CD4-positive, alpha-beta T cell (primary cell): Measurements from ENCODE around the gene POR. TPM values are rescaled to one million over a fixed set of nuclear protein-coding genes. Genes with fewer than 3 reads are reported as not detected.

Experiments
- ATAC-seq: fragments of 200-7000 bp; cut with Tn5 transposase; one replicate; pipeline ENCODE4 v1.10.0; 2022; ENCODE audit warnings: mild to moderate bottlenecking; ENCODE audit not compliant: poor library complexity
- CTCF ChIA-PET: fragments of 350-600 bp; sonication (Branson Sonifier 250); formaldehyde crosslinking; loops from one replicate; lab custom pipeline; 2021; ENCODE audit warnings: antibody characterized with exemption, inconsistent platforms; lab: Charles Lee
- POLR2A ChIA-PET: fragments of 350-600 bp; sonication (Branson Sonifier 250); formaldehyde crosslinking; loops from one replicate; lab custom pipeline; 2021; ENCODE audit warnings: antibody characterized with exemption, inconsistent platforms; lab: Charles Lee
- DNase-seq, 14 experiments: peaks; one replicate each; pipeline ENCODE4 v3.0.0-alpha.2; 2013 to 2020; ENCODE audit warnings: mixed read lengths in 2 of 14
- H3K27ac ChIP-seq, 2 donors: one replicate each; pipeline versions ENCODE4 v1.5.1 to v1.7.0; 2013; ENCODE audit warnings: low read length in 2 of 2, low read depth in 1 of 2, mild to moderate bottlenecking in 1 of 2
- H3K27me3 ChIP-seq, 2 experiments: 1 replicate in 1 of 2; 2 replicates in 1 of 2; pipeline versions ENCODE4 v1.6.1 to v1.7.0; 2013; ENCODE audit warnings: low read length in 2 of 2, control low read depth in 1 of 2, mild to moderate bottlenecking in 1 of 2, moderate library complexity in 1 of 2; ENCODE audit not compliant: insufficient read depth in 2 of 2, control insufficient read depth in 1 of 2
- H3K36me3 ChIP-seq: one replicate; pipeline ENCODE4 v1.6.1; 2013; ENCODE audit warnings: low read length, control low read depth; ENCODE audit not compliant: insufficient read depth
- H3K4me1 ChIP-seq: one replicate; pipeline ENCODE4 v1.6.1; 2013; ENCODE audit warnings: low read length, control low read depth; ENCODE audit not compliant: insufficient read depth
- H3K4me3 ChIP-seq: one replicate; pipeline ENCODE4 v1.5.1; 2013; ENCODE audit warnings: mild to moderate bottlenecking, low read length, moderate library complexity
- H3K9me3 ChIP-seq, 2 experiments: 1 replicate in 1 of 2; 2 replicates in 1 of 2; pipeline versions ENCODE4 v1.6.1 to v1.7.0; 2013; ENCODE audit warnings: low read length in 2 of 2, mild to moderate bottlenecking in 2 of 2, control low read depth in 1 of 2, moderate library complexity in 1 of 2; ENCODE audit not compliant: control insufficient read depth in 1 of 2, insufficient read depth in 1 of 2
- H3K27ac Mint-ChIP-seq: one replicate; pipeline ENCODE4 v1.8.0; 2020; ENCODE audit warnings: mixed read lengths
- H3K27me3 Mint-ChIP-seq: one replicate; pipeline ENCODE4 v1.8.0; 2021; ENCODE audit warnings: mixed read lengths
- H3K36me3 Mint-ChIP-seq: one replicate; pipeline ENCODE4 v1.8.0; 2021; ENCODE audit warnings: low read depth, mixed read lengths
- H3K4me1 Mint-ChIP-seq: one replicate; pipeline ENCODE4 v1.8.0; 2021; ENCODE audit warnings: low read depth, mixed read lengths
- H3K4me3 Mint-ChIP-seq: one replicate; pipeline ENCODE4 v1.8.0; 2020; ENCODE audit warnings: mild to moderate bottlenecking, mixed read lengths
- H3K9me3 Mint-ChIP-seq: one replicate; pipeline ENCODE4 v1.8.0; 2020; ENCODE audit warnings: mixed read lengths
- intact Hi-C, 2 experiments: fragments of 100-400 bp; cut with DNase I in 1 of 2; cut with micrococcal nuclease in 1 of 2; formaldehyde crosslinking; loops; one replicate each; pipeline versions ENCODE4 v1.15.1 to v1.9.0; 2023 to 2025; cut with DNase I, micrococcal nuclease
- total RNA-seq, 174 experiments: library from RNA in 2 of 174; stranded (reverse) in 2 of 174; gene quantifications; one replicate each; pipeline ENCODE4 v1.2.3 and lab custom pipeline; 2021 to 2026
- TF ChIP-seq, protein P1 (sequence below): fragments of 200-600 bp; IDR thresholded peaks from one replicate; pipeline ENCODE4 v1.8.0; 2022; ENCODE audit warnings: antibody characterized with exemption, mild to moderate bottlenecking

The POR gene
- total RNA-seq, 2 experiments from 2014 or later: 44.2 to 54.8 TPM

DNA sequence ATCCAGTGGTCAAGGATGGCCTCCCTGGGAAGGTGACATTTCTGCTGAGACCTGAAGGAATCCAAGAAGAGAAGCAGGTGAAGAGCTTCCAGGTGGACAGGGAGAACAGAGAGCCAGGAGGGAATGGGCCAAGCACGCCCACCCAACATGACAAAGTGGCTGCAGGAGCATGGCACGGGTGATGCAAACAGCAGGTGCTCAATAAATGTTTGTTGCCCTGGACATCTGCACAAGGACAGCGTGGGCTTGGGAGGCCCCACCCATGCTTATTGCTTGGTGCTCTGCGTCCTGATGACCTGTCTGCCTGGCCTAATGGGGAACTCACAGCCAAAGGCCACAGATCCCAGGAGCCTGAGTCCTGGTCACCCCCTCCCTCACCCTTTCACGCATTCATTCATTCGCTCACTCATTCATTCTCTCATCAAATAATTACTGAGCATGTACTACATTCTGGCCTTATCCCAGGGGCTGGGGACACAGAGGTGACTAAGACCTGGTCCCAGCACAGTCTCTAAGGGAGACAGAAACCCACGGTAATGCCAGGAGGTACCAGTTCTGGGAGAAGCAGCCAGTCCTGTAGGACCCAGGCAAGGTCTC lies 23.0 kb upstream of the POR start:
- no peak overlapping the region for H3K4me3 ChIP-seq
- H3K4me1 ChIP-seq: no peaks in the 10 kb centered on the region
- DNase-seq: no peak
- H3K9me3 Mint-ChIP-seq: no peaks in the 10 kb centered on the region
- H3K4me1 Mint-ChIP-seq: no peaks in the 10 kb centered on the region
- peaks cover 25% of the 10 kb centered on the region for H3K36me3 Mint-ChIP-seq
- ChIA-PET CTCF (no interaction called here), POLR2A (interaction anchor here (0.6 kb wide), 1 partner anchor 126 kb away, joined by 3 read pairs; no protein-coding TSS in a partner anchor)
- H3K4me3 Mint-ChIP-seq: no peak overlapping the region
- TF ChIP-seq, protein P1, sequence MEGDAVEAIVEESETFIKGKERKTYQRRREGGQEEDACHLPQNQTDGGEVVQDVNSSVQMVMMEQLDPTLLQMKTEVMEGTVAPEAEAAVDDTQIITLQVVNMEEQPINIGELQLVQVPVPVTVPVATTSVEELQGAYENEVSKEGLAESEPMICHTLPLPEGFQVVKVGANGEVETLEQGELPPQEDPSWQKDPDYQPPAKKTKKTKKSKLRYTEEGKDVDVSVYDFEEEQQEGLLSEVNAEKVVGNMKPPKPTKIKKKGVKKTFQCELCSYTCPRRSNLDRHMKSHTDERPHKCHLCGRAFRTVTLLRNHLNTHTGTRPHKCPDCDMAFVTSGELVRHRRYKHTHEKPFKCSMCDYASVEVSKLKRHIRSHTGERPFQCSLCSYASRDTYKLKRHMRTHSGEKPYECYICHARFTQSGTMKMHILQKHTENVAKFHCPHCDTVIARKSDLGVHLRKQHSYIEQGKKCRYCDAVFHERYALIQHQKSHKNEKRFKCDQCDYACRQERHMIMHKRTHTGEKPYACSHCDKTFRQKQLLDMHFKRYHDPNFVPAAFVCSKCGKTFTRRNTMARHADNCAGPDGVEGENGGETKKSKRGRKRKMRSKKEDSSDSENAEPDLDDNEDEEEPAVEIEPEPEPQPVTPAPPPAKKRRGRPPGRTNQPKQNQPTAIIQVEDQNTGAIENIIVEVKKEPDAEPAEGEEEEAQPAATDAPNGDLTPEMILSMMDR: no peak
- intact Hi-C loops: no loop called here
- peaks cover 16% of the 10 kb centered on the region for H3K36me3 ChIP-seq
- no peak overlapping the region for H3K27ac ChIP-seq
- no peak for ATAC-seq
- no peak overlapping the region for H3K27ac Mint-ChIP-seq
- H3K9me3 ChIP-seq: no peaks in the 10 kb centered on the region
- no peaks in the 10 kb centered on the region for H3K27me3 ChIP-seq
- no peaks in the 10 kb centered on the region for H3K27me3 Mint-ChIP-seq

DNA sequence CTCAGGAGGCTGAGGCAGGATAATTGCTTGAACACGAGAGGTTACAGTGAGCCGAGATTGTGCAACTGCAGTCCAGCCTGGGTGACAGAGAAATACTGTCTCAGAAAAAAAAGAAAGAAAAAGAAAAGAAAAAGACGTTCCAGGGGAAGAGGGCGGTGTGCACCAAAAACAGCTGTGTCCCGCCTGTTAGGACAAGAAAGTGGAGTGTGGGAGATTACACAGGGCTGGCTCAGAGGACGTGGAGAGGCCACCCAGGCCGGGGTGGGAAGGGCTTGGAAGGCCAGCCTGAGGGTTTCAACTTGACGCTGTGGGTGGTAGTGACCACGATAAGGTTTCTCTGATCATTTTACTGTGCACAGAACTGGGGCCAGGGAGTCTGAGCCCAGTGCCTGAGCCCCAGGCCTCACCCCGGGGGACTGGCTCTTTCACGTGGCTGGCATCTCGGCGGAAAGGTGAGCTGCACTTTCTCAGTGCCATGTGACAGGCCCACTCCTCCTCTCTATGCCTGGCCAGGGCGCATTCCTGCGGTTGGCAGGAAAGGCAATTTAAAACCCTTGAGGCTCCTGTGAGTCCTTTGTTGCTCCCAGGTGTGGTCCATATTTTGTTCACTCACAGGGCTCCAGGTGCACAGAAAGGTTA lies 22.2 kb upstream of the POR start:
- DNase-seq (no peak), ATAC-seq (no peak)
- Histone ChIP-seq H3K36me3 (peaks cover 10% of the 10 kb centered on the region), H3K27me3 (no peaks in the 10 kb centered on the region), H3K9me3 (no peaks in the 10 kb centered on the region), H3K4me1 (no peaks in the 10 kb centered on the region), H3K27ac (no peak overlapping the region), H3K4me3 (no peak overlapping the region)
- Mint-ChIP-seq H3K9me3 (no peaks in the 10 kb centered on the region), H3K27ac (no peak overlapping the region), H3K4me1 (no peaks in the 10 kb centered on the region), H3K27me3 (no peaks in the 10 kb centered on the region), H3K36me3 (peaks cover 20% of the 10 kb centered on the region), H3K4me3 (no peak overlapping the region)
- TF ChIP-seq, protein P1: no peak
- intact Hi-C loops: no loop called here
- ChIA-PET POLR2A (no interaction called here), CTCF (no interaction called here)

DNA sequence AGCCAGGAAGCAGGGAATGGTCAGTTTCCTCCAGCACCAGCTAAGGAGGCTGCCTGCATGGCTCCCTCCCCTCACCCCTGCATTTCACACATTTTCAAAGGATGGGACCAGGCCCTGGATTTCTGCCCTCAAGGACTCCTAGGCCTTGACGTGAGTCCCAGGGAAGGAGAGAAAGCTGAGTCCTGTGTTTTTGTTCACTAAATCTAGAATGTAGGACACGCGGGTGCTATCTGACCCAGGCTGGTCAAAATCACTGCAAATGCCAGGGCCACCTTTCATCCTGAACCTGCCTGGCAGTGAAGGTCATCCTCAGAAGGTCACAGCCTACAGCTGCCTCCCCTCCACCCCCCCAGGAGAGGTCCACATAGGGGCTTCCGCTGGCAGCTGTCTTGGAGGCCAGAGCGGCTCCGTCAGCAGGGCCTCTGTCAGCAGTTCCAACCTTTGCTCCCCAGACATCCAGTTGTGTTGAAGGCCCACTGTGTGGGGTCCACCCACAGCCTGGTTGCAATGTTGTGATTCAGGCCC lies 18.1 kb upstream of the POR start:
- CTCF ChIA-PET: no interaction called here
- Histone ChIP-seq H3K27ac (no peak overlapping the region), H3K4me1 (no peaks in the 10 kb centered on the region), H3K36me3 (no peaks in the 10 kb centered on the region), H3K4me3 (no peak overlapping the region), H3K9me3 (no peaks in the 10 kb centered on the region), H3K27me3 (no peaks in the 10 kb centered on the region)
- no peaks in the 10 kb centered on the region for H3K9me3 Mint-ChIP-seq
- TF ChIP-seq, protein P1: no peak
- ATAC-seq (no peak), DNase-seq (no peak)
- no peaks in the 10 kb centered on the region for H3K36me3 Mint-ChIP-seq
- H3K27me3 Mint-ChIP-seq: no peaks in the 10 kb centered on the region
- no peak overlapping the region for H3K4me3 Mint-ChIP-seq
- H3K4me1 Mint-ChIP-seq: no peaks in the 10 kb centered on the region
- POLR2A ChIA-PET: no interaction called here
- H3K27ac Mint-ChIP-seq: no peak overlapping the region
- intact Hi-C loops: no loop called here
